HCT116 (cell line): ENCODE results near the gene FOXP2. TPM values are rescaled to one million over a fixed set of nuclear protein-coding genes. Genes with fewer than 3 reads are reported as not detected.

Experiments used
- ATAC-seq: fragments of 200-7000 bp; cut with Tn5 transposase; 2 replicates; pipeline ENCODE4 v1.9.1; 2020; ENCODE audit warnings: mild to moderate bottlenecking, moderate library complexity
- BruUV-seq: library from RNA; stranded (reverse); fragments of 400-500 nt; replicated peaks from 2 replicates; lab custom pipeline; 2021; lab: Mats Ljungman, UMichigan
- CTCF ChIA-PET: fragments of 300-600 bp; sonication (Branson Sonifier 250); formaldehyde crosslinking; loops from one replicate; lab custom pipeline; 2021; ENCODE audit warnings: antibody characterized with exemption; lab: Charles Lee
- POLR2A ChIA-PET: fragments of 300-600, 350-600 bp; sonication (Branson Sonifier 250); formaldehyde crosslinking; loops from one replicate; lab custom pipeline; 2021; ENCODE audit warnings: antibody characterized with exemption; lab: Charles Lee
- RAD21 ChIA-PET, 2 experiments: fragments of 300-600 bp; sonication (Branson Sonifier 250); formaldehyde crosslinking; loops; one replicate each; lab custom pipeline; 2023; ENCODE audit warnings: low total read pairs in 2 of 2; ENCODE audit not compliant: uncharacterized antibody in 2 of 2, unreplicated experiment in 2 of 2, low non-redundant PET in 1 of 2; lab: Charles Lee
- DNase-seq: peaks from one replicate; pipeline ENCODE4 v3.0.0-alpha.2; 2010; ENCODE audit warnings: low read depth, low spot score
- H2AFZ ChIP-seq: fragments of 200-600 bp; shearing (Covaris generic), sonication (generic); 2 replicates; pipeline ENCODE4 v1.6.1; 2017; ENCODE audit warnings: low read depth, mixed run types, mixed read lengths, antibody characterized with exemption, low read length; ENCODE audit not compliant: poor library complexity, severe bottlenecking
- H3K27ac ChIP-seq: 2 replicates; pipeline ENCODE4 v1.5.1; 2012; ENCODE audit warnings: low read depth, low read length
- H3K27me3 ChIP-seq: fragments of 200-600 bp; sonication (generic); 2 replicates; pipeline ENCODE4 v1.6.1; 2016; ENCODE audit warnings: mixed run types, low read length, mixed read lengths; ENCODE audit not compliant: insufficient read depth
- H3K36me3 ChIP-seq, 2 experiments: fragments of 200-500 bp in 1 of 2; fragments of 200-600 bp in 1 of 2; sonication (Bioruptor generic) in 1 of 2; sonication (generic) in 1 of 2; 2 replicates each; pipeline versions ENCODE4 v1.5.1 to v1.6.1; 2014 to 2016; ENCODE audit warnings: low read length in 2 of 2, inconsistent platforms in 1 of 2, mixed read lengths in 1 of 2, mixed run types in 1 of 2; ENCODE audit not compliant: insufficient read depth in 2 of 2, control insufficient read depth in 1 of 2
- H3K4me1 ChIP-seq, 2 experiments: fragments of 200-600 bp in 1 of 2; sonication (generic) in 1 of 2; 2 replicates each; pipeline versions ENCODE4 v1.5.1 to v1.6.1; 2012 to 2017; ENCODE audit warnings: low read length in 2 of 2, inconsistent platforms in 1 of 2, mild to moderate bottlenecking in 1 of 2, mixed read lengths in 1 of 2, mixed run types in 1 of 2, moderate library complexity in 1 of 2; ENCODE audit not compliant: insufficient read depth in 2 of 2, control insufficient read depth in 1 of 2
- H3K4me2 ChIP-seq: fragments of 200-600 bp; sonication (generic); 2 replicates; pipeline ENCODE4 v1.6.1; 2017; ENCODE audit warnings: mixed run types, low read length, mixed read lengths
- H3K4me3 ChIP-seq, 2 experiments: fragments of 200-600 bp in 1 of 2; sonication (generic) in 1 of 2; replicated peaks in 1 of 2; 2 replicates each; pipeline ENCODE4 v1.5.1; 2011 to 2016; ENCODE audit warnings: low read length in 2 of 2, control low read depth in 1 of 2, low read depth in 1 of 2, mild to moderate bottlenecking in 1 of 2, mixed read lengths in 1 of 2, mixed run types in 1 of 2
- H3K79me2 ChIP-seq: fragments of 200-600 bp; sonication (generic); 2 replicates; pipeline ENCODE4 v1.6.1; 2017; ENCODE audit warnings: mild to moderate bottlenecking, mixed run types, low read length, moderate library complexity, mixed read lengths; ENCODE audit not compliant: insufficient read depth
- H3K9ac ChIP-seq: fragments of 200-600 bp; sonication (generic); 2 replicates; pipeline ENCODE4 v1.6.1; 2016; ENCODE audit warnings: low read length, mixed read lengths
- H3K9me2 ChIP-seq: fragments of 200-600 bp; sonication (generic), shearing (Covaris generic); 2 replicates; pipeline ENCODE4 v1.6.1; 2017; ENCODE audit warnings: mixed run types, mild to moderate bottlenecking, moderate library complexity; ENCODE audit not compliant: insufficient read depth
- H3K9me3 ChIP-seq, 2 experiments: fragments of 200-500 bp in 1 of 2; fragments of 200-600 bp in 1 of 2; sonication (Bioruptor generic) in 1 of 2; sonication (generic) in 1 of 2; 2 replicates each; pipeline ENCODE4 v1.6.1; 2014 to 2017; ENCODE audit warnings: low read length in 2 of 2, mixed read lengths in 2 of 2, inconsistent platforms in 1 of 2, low read depth in 1 of 2, mild to moderate bottlenecking in 1 of 2, mixed run types in 1 of 2, moderate library complexity in 1 of 2; ENCODE audit not compliant: control insufficient read depth in 1 of 2, insufficient read depth in 1 of 2
- H4K20me1 ChIP-seq: fragments of 200-600 bp; sonication (generic), shearing (Covaris generic); 2 replicates; pipeline ENCODE4 v1.6.1; 2017; ENCODE audit warnings: mixed run types, mild to moderate bottlenecking, moderate library complexity; ENCODE audit not compliant: insufficient read depth
- CBX3 ChIP-seq: IDR thresholded peaks from 2 replicates; pipeline ENCODE4 v1.6.1; 2012; ENCODE audit warnings: low read depth
- CEBPB ChIP-seq: IDR thresholded peaks from 2 replicates; pipeline ENCODE4 v1.6.1; 2012; ENCODE audit warnings: low read depth
- POLR2AphosphoS5 ChIP-seq: IDR thresholded peaks from 2 replicates; pipeline ENCODE4 v1.6.1; 2011; ENCODE audit warnings: mild to moderate bottlenecking, low read depth, low read length, moderate library complexity
- RAD21 ChIP-seq: IDR thresholded peaks from 2 replicates; pipeline ENCODE4 v1.6.1; 2012; ENCODE audit warnings: low read depth, mild to moderate bottlenecking
- SIN3A ChIP-seq: IDR thresholded peaks from 2 replicates; pipeline ENCODE4 v1.6.1; 2012; ENCODE audit warnings: low read depth
- SP1 ChIP-seq: IDR thresholded peaks from 2 replicates; pipeline ENCODE4 v1.6.1; 2012; ENCODE audit warnings: low read depth
- TCF7L2 ChIP-seq: IDR thresholded peaks from 2 replicates; pipeline ENCODE4 v1.7.0; 2011; ENCODE audit warnings: borderline replicate concordance, inconsistent platforms; ENCODE audit not compliant: insufficient read depth, insufficient read length; ENCODE audit errors: extremely low read depth
- YY1 ChIP-seq: IDR thresholded peaks from 2 replicates; pipeline ENCODE4 v1.6.1; 2011; ENCODE audit warnings: low read length, low read depth, moderate library complexity, mild to moderate bottlenecking; ENCODE audit not compliant: insufficient replicate concordance; ENCODE audit errors: extremely low read depth
- ZBTB33 ChIP-seq: IDR thresholded peaks from 2 replicates; pipeline ENCODE4 v1.6.1; 2011; ENCODE audit warnings: mild to moderate bottlenecking, low read length, moderate library complexity; ENCODE audit not compliant: insufficient replicate concordance; ENCODE audit errors: extremely low read depth
- intact Hi-C: fragments of 100-400 bp; cut with micrococcal nuclease; formaldehyde crosslinking; loops from 2 replicates; pipeline ENCODE4 v1.10.0; 2022
- total RNA-seq: library from RNA; stranded (reverse); gene quantifications from one replicate; pipeline ENCODE4 v1.2.1, GENCODE V29; 2021; ENCODE audit not compliant: unreplicated experiment

FOXP2 gene
- total RNA-seq, 1 experiment from 2014 or later, result 2.5 TPM

DNA sequence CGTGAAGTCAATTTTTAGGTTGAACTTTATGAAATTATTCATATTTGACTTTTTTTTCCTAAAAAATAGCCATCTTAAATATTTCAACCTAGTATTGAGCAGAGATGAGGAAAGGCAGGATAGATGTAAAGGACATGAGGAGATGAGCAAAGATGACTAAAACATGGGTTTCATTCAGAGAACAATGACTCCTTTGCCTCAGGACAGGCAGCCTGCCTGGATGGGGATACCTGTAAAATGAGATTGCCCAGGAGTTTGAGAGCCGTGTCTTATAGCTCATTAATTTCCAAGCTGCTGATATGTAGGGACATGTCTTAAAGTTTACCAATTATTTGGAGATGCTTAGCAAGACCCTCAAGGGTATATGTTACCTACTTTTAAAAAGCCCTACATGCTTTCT lies 263.5 kb downstream of the FOXP2 start (continued):
- TF ChIP-seq ZBTB33 (no peak), SP1 (no peak), CEBPB (no peak), CBX3 (no peak)

DNA sequence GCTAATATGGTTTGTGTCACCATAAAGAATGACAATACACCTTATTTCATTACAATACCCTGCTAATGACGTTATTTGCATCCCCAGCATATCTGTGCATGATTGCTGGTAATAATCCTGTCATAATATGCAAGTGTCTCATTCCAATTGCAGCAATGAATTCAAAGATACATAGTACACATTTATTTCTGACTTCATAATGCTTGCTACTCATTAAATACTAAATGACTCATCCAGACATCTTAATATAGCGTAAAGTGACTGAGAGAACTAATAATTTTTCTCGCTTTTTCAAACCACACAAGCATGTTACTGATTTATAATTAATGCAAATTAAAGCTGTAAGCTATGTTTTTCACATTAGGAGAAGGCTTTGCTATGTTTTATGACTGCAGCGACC lies 272.6 kb downstream of the FOXP2 start:
- ChIA-PET POLR2A (no interaction called here), CTCF (no interaction called here), RAD21 (no interaction called here)
- Histone ChIP-seq H3K9me2 (no peaks in the 10 kb centered on the region), H3K36me3 (no peaks in the 10 kb centered on the region), H3K4me2 (no peak overlapping the region), H3K4me3 (no peak overlapping the region), H3K79me2 (no peaks in the 10 kb centered on the region), H3K4me1 (no peaks in the 10 kb centered on the region), H3K9ac (no peak overlapping the region), H4K20me1 (no peaks in the 10 kb centered on the region), H2AFZ (no peak overlapping the region), H3K27ac (no peak overlapping the region), H3K9me3 (no peaks in the 10 kb centered on the region), H3K27me3 (no peaks in the 10 kb centered on the region)
- intact Hi-C loops, result no loop called here
- BruUV-seq, result no TSS peak
- no peak for TF ChIP-seq POLR2AphosphoS5
- no peak for TF ChIP-seq TCF7L2
- TF ChIP-seq SP1, result no peak
- no peak for TF ChIP-seq SIN3A
- no peak for TF ChIP-seq RAD21
- no peak for TF ChIP-seq YY1
- no peak for DNase-seq
- ATAC-seq, result no peak
